Measurements from ENCODE around the gene ACTG1. TPM values are rescaled to one million over a fixed set of nuclear protein-coding genes. Genes with fewer than 3 reads are reported as not detected.
A peak's percentile ranks its signal among the peaks of the same experiment; 100 is the strongest.

Gene ACTG1
- total and polyA plus RNA-seq, 9 of the 15 experiments (the other 6 are each of a cell fraction or from before 2014, with no cell fraction given), result 224 to 1,775 (median 568) TPM

- no peak for TF ChIP-seq ZNF830 (CRISPR knock-in tag; IDR thresholded peaks at IDR 0.05)
- no peak for TF ChIP-seq ZNF507 (tag; conservative IDR thresholded peaks at IDR 0.05)
- TF ChIP-seq FIP1L1 (IDR thresholded peaks at IDR 0.05; ENCODE audit: low read depth, low read length, poor library complexity, severe bottlenecking), result peak; percentile 69
- TF ChIP-seq ZNF444 (CRISPR knock-in tag; IDR thresholded peaks at IDR 0.05), result no peak
- no peak for TF ChIP-seq SMARCA5 (IDR thresholded peaks at IDR 0.05)
- 0 out of 2 replicates have a peak, but pooled peaks have one; percentile 64 for TF ChIP-seq ZNF766 (CRISPR knock-in tag; conservative IDR thresholded peaks at IDR 0.05)
- TF ChIP-seq CBFA2T3 (IDR thresholded peaks at IDR 0.05), result no peak
- peak; percentile 72; the same call in 1 of the 2 replicates for TF ChIP-seq MTA3 (IDR thresholded peaks at IDR 0.05; ENCODE audit: borderline replicate concordance)
- TF ChIP-seq HMGN3 (IDR thresholded peaks at IDR 0.05; ENCODE audit: borderline replicate concordance, extremely low read depth, insufficient read length, low read depth, low read length), result peak; percentile 84
- no peak for TF ChIP-seq PBX2 (CRISPR knock-in tag; IDR thresholded peaks at IDR 0.05; ENCODE audit: low read depth)
- no peak for TF ChIP-seq PBX2 (tag; conservative IDR thresholded peaks at IDR 0.05; ENCODE audit: low read depth)
- TF ChIP-seq SUPT5H (IDR thresholded peaks at IDR 0.05), result 0 out of 2 replicates have a peak, but pooled peaks have one; percentile 31
- TF ChIP-seq USF2 (CRISPR knock-in tag; IDR thresholded peaks at IDR 0.05), result peak; percentile 82
- TF ChIP-seq ASH1L (IDR thresholded peaks at IDR 0.05; ENCODE audit: borderline replicate concordance, low read depth, partially characterized antibody), result peak; percentile 62
- peak; percentile 38; the same call in 1 of the 2 replicates for TF ChIP-seq ATF7 (IDR thresholded peaks at IDR 0.05)
- TF ChIP-seq TEAD1 (CRISPR knock-in tag; IDR thresholded peaks at IDR 0.05), result peak in 1 of 2 experiments; percentile 76; a peak in 1 of 4 replicates
- TF ChIP-seq SFPQ (IDR thresholded peaks at IDR 0.05; ENCODE audit: low read depth, low read length), result no peak
- peak; percentile 73; the same call in 1 of the 2 replicates for TF ChIP-seq ZNF589 (CRISPR knock-in tag; IDR thresholded peaks at IDR 0.05; ENCODE audit: low read depth)
- 0 out of 6 replicates have a peak, but pooled peaks of 1 of the 3 experiments have one; percentile 3 for TF ChIP-seq CTCF (IDR thresholded peaks at IDR 0.05 in 2 of 3, conservative IDR thresholded peaks at IDR 0.05 in 1 of 3; ENCODE audit: insufficient read depth in 2 of 3, low read depth in 1 of 3, low read length in 3 of 3)
Observed at GRCh38 chr17:81481073-81481799, 31.4 kb downstream of the ACTG1 start (continued).

Data from K562 (cell line).